Omental fat pad (tissue), 4 donors: Measurements from ENCODE around the gene RFLNA. TPM values are rescaled to one million over a fixed set of nuclear protein-coding genes. Genes with fewer than 3 reads are reported as not detected.

ENCODE experiments used
- ATAC-seq: fragments of 150-250 bp; one replicate; pipeline ENCODE4 v1.9.1; 2016; ENCODE audit warnings: mild to moderate bottlenecking, moderate library complexity; ENCODE audit not compliant: low FRiP score
- DNase-seq: peaks from one replicate; pipeline ENCODE4 v3.0.0-alpha.2; 2019; ENCODE audit warnings: low spot score
- CTCF ChIP-seq, 3 donors: fragments of 450-650 bp; IDR thresholded peaks; one replicate each; pipeline ENCODE4 v1.5.1; 2016 to 2017; ENCODE audit warnings: antibody characterized with exemption in 3 of 3, mild to moderate bottlenecking in 3 of 3, moderate library complexity in 2 of 3
- total RNA-seq, 4 donors: library from RNA; depleted of rRNA; stranded (reverse); fragments of >200 nt; gene quantifications; one replicate each; pipeline ENCODE4 v1.1.0, GENCODE V29; 2016

The RFLNA gene
- total RNA-seq, 4 donors from 2014 or later, result 0.32 to 23.3 (median 5.1) TPM

GRCh38 chr12:124273630-124274029 is 21.3 kb upstream of the RFLNA start:
- no peak for ATAC-seq
- TF ChIP-seq CTCF (IDR thresholded peaks at IDR 0.05), result no peak
- DNase-seq, result no peak

- ATAC-seq (no peak), DNase-seq (no peak)
- no peak for TF ChIP-seq CTCF (IDR thresholded peaks at IDR 0.05)
Observed at GRCh38 chr12:124276337-124276736, 18.6 kb upstream of the RFLNA start.

- ATAC-seq (no peak), DNase-seq (no peak)
- TF ChIP-seq CTCF (IDR thresholded peaks at IDR 0.05), result no peak
Observed at GRCh38 chr12:124277394-124278241, 17.3 kb upstream of the RFLNA start.

GRCh38 chr12:124278389-124279101 is 16.3 kb upstream of the RFLNA start:
- no peak for TF ChIP-seq CTCF (IDR thresholded peaks at IDR 0.05)
- DNase-seq (no peak), ATAC-seq (no peak)

GRCh38 chr12:124279315-124279714 is 15.6 kb upstream of the RFLNA start:
- no peak for ATAC-seq
- TF ChIP-seq CTCF (IDR thresholded peaks at IDR 0.05), result no peak
- DNase-seq, result no peak

- TF ChIP-seq CTCF (IDR thresholded peaks at IDR 0.05), result no peak
- no peak for ATAC-seq
Observed at GRCh38 chr12:124279846-124280360, 15.0 kb upstream of the RFLNA start.

More at GRCh38 chr12:124279846-124280360, 15.0 kb upstream of the RFLNA start:
- DNase-seq, result no peak
